Measurements from ENCODE around the gene SLC35B3. TPM values are rescaled to one million over a fixed set of nuclear protein-coding genes. Genes with fewer than 3 reads are reported as not detected.

The SLC35B3 gene
- total and polyA plus RNA-seq, 9 of the 15 experiments (the other 6 are each of a cell fraction or from before 2014, with no cell fraction given): 7.6 to 19.1 (median 11.3) TPM

DNA sequence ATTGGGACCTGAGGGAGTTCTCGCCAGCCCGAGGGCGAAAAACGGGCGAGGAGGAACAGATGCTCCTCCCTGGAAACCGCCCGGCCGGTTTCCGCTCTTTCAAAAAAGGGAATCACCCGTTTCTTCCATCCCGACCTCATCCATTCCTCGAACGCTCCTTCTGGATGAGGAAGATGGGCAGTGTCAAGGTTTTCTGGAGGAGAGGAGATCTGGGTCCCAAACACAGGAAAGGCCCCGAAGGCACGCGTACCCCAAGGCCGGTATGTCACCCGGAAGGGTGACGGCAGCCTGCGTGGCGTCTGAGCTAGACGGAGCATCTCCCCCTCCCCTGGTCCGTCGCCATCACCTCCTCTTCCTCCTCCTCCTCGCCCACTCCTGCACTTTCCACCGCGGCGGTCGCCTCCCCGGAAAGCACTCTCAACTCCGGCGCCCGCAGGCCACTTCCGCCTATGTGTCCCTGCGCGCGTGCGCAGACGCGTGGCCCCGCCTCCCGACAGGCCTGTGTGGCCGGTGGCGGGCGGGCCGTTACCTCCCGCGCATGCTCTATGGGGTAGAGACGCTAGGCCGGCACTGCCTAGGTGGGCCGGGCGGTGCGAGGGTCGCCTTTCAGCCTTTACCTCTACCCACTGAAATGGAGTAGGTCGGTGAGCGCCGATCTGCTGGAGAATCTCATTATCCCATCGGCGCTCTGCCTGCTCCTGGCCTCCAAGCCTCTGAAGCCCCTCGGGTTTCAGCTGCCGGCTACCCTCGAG is at the start of gene SLC35B3 (continued):
- TF ChIP-seq SIX5 (IDR thresholded peaks at IDR 0.05; ENCODE audit: borderline replicate concordance in 1 of 2, insufficient read depth in 1 of 2, low read depth in 1 of 2, low read length in 2 of 2) (no peak), RFX5 (IDR thresholded peaks at IDR 0.05; ENCODE audit: low read depth, low read length) (no peak), POLR2A (conservative IDR thresholded peaks at IDR 0.05) (peak; percentile 96), ZNF77 (CRISPR knock-in tag; IDR thresholded peaks at IDR 0.05) (0 out of 2 replicates have a peak, but pooled peaks have one; percentile 44), PHF20 (IDR thresholded peaks at IDR 0.05; ENCODE audit: partially characterized antibody) (peak; percentile 91), SMARCA4 (IDR thresholded peaks at IDR 0.05) (0 out of 2 replicates have a peak, but pooled peaks have one; percentile 8), BRD4 (IDR thresholded peaks at IDR 0.05) (peak; percentile 82; the same call in 1 of the 2 replicates), RBBP5 (IDR thresholded peaks at IDR 0.05; ENCODE audit: borderline replicate concordance, insufficient read depth, low read length, poor library complexity, severe bottlenecking) (peak; percentile 97)
- TF ChIP-seq, protein P1, sequence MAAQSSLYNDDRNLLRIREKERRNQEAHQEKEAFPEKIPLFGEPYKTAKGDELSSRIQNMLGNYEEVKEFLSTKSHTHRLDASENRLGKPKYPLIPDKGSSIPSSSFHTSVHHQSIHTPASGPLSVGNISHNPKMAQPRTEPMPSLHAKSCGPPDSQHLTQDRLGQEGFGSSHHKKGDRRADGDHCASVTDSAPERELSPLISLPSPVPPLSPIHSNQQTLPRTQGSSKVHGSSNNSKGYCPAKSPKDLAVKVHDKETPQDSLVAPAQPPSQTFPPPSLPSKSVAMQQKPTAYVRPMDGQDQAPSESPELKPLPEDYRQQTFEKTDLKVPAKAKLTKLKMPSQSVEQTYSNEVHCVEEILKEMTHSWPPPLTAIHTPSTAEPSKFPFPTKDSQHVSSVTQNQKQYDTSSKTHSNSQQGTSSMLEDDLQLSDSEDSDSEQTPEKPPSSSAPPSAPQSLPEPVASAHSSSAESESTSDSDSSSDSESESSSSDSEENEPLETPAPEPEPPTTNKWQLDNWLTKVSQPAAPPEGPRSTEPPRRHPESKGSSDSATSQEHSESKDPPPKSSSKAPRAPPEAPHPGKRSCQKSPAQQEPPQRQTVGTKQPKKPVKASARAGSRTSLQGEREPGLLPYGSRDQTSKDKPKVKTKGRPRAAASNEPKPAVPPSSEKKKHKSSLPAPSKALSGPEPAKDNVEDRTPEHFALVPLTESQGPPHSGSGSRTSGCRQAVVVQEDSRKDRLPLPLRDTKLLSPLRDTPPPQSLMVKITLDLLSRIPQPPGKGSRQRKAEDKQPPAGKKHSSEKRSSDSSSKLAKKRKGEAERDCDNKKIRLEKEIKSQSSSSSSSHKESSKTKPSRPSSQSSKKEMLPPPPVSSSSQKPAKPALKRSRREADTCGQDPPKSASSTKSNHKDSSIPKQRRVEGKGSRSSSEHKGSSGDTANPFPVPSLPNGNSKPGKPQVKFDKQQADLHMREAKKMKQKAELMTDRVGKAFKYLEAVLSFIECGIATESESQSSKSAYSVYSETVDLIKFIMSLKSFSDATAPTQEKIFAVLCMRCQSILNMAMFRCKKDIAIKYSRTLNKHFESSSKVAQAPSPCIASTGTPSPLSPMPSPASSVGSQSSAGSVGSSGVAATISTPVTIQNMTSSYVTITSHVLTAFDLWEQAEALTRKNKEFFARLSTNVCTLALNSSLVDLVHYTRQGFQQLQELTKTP (IDR thresholded peaks at IDR 0.05; ENCODE audit: low read depth in 1 of 2, partially characterized antibody in 2 of 2): peak in 1 of 2 experiments; percentile 15
- TF ChIP-seq, protein P2, sequence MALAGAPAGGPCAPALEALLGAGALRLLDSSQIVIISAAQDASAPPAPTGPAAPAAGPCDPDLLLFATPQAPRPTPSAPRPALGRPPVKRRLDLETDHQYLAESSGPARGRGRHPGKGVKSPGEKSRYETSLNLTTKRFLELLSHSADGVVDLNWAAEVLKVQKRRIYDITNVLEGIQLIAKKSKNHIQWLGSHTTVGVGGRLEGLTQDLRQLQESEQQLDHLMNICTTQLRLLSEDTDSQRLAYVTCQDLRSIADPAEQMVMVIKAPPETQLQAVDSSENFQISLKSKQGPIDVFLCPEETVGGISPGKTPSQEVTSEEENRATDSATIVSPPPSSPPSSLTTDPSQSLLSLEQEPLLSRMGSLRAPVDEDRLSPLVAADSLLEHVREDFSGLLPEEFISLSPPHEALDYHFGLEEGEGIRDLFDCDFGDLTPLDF (CRISPR knock-in tag; IDR thresholded peaks at IDR 0.05): peak; percentile 59; the same call in 1 of the 2 replicates
- TF ChIP-seq, protein P3, sequence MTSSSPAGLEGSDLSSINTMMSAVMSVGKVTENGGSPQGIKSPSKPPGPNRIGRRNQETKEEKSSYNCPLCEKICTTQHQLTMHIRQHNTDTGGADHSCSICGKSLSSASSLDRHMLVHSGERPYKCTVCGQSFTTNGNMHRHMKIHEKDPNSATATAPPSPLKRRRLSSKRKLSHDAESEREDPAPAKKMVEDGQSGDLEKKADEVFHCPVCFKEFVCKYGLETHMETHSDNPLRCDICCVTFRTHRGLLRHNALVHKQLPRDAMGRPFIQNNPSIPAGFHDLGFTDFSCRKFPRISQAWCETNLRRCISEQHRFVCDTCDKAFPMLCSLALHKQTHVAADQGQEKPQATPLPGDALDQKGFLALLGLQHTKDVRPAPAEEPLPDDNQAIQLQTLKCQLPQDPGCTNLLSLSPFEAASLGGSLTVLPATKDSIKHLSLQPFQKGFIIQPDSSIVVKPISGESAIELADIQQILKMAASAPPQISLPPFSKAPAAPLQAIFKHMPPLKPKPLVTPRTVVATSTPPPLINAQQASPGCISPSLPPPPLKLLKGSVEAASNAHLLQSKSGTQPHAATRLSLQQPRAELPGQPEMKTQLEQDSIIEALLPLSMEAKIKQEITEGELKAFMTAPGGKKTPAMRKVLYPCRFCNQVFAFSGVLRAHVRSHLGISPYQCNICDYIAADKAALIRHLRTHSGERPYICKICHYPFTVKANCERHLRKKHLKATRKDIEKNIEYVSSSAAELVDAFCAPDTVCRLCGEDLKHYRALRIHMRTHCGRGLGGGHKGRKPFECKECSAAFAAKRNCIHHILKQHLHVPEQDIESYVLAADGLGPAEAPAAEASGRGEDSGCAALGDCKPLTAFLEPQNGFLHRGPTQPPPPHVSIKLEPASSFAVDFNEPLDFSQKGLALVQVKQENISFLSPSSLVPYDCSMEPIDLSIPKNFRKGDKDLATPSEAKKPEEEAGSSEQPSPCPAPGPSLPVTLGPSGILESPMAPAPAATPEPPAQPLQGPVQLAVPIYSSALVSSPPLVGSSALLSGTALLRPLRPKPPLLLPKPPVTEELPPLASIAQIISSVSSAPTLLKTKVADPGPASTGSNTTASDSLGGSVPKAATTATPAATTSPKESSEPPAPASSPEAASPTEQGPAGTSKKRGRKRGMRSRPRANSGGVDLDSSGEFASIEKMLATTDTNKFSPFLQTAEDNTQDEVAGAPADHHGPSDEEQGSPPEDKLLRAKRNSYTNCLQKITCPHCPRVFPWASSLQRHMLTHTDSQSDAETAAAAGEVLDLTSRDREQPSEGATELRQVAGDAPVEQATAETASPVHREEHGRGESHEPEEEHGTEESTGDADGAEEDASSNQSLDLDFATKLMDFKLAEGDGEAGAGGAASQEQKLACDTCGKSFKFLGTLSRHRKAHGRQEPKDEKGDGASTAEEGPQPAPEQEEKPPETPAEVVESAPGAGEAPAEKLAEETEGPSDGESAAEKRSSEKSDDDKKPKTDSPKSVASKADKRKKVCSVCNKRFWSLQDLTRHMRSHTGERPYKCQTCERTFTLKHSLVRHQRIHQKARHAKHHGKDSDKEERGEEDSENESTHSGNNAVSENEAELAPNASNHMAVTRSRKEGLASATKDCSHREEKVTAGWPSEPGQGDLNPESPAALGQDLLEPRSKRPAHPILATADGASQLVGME (CRISPR knock-in tag; IDR thresholded peaks at IDR 0.05): peak; percentile 71

Data from K562 (cell line).